Measurements from ENCODE around the gene SFT2D3.

The SFT2D3 gene

DNA sequence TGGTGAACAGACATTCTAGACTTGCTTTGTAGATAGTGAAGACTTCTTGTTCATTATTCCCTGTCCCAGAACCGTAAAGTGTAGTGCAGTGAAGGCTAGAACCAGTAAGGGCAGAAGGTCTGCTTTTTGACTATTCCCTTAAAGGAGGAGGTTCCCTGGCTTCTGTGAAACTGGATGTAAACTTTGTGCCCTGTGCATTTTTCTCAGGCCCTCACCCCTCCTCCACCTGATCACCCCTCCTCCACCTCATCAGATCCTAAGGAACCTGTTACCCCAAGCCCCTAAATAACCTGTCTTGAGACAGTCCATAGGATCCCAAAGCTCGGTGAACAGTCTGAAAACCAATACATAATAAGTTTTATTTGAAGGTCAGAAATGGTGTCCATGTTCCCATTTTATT lies 33.7 kb downstream of the SFT2D3 start:
- no peak overlapping the region for H2AFZ ChIP-seq (ENCODE audit: low read depth, low read length)
- H4K20me1 ChIP-seq (ENCODE audit: insufficient read depth, low read length): no peaks in the 10 kb centered on the region
- H3K27me3 ChIP-seq (ENCODE audit: insufficient read depth, low read length, poor library complexity): no peaks in the 10 kb centered on the region
- no peak overlapping the region for H3K4me3 ChIP-seq (ENCODE audit: low read depth in 1 of 2, low read length in 2 of 2)
- H3K4me2 ChIP-seq (ENCODE audit: insufficient read depth, low read length): no peak overlapping the region
- peaks cover 18% of the 10 kb centered on the region; the same call in 1 of the 2 replicates for H3K36me3 ChIP-seq (ENCODE audit: insufficient read depth, low read length)
- no peak overlapping the region for H3K27ac ChIP-seq (ENCODE audit: low read length)
- H3K4me1 ChIP-seq (ENCODE audit: insufficient read depth, low read length): no peaks in the 10 kb centered on the region
- TF ChIP-seq CTCF (IDR thresholded peaks at IDR 0.05; ENCODE audit: borderline replicate concordance, extremely low read depth, low read length, poor library complexity, severe bottlenecking): no peak
- TF ChIP-seq EZH2 (IDR thresholded peaks at IDR 0.05; ENCODE audit: borderline replicate concordance, low read depth, low read length, severe bottlenecking): no peak
- DNase-seq (no peak), ATAC-seq (ENCODE audit: insufficient read depth, low read depth) (no peak)
- H3K9ac ChIP-seq (ENCODE audit: low read depth, low read length): no peak overlapping the region
- H3K9me3 ChIP-seq (ENCODE audit: insufficient read depth, low read length, severe bottlenecking): no peaks in the 10 kb centered on the region
- no peaks in the 10 kb centered on the region for H3K79me2 ChIP-seq (ENCODE audit: insufficient read depth, low read length)

- Histone ChIP-seq H3K9me3 (ENCODE audit: insufficient read depth, low read length, severe bottlenecking) (no peaks in the 10 kb centered on the region), H3K27me3 (ENCODE audit: insufficient read depth, low read length, poor library complexity) (no peaks in the 10 kb centered on the region), H3K27ac (ENCODE audit: low read length) (no peak overlapping the region), H3K4me1 (ENCODE audit: insufficient read depth, low read length) (no peaks in the 10 kb centered on the region), H3K4me2 (ENCODE audit: insufficient read depth, low read length) (no peak overlapping the region), H2AFZ (ENCODE audit: low read depth, low read length) (no peak overlapping the region), H3K36me3 (ENCODE audit: insufficient read depth, low read length) (peaks cover 24% of the 10 kb centered on the region), H3K9ac (ENCODE audit: low read depth, low read length) (no peak overlapping the region), H3K79me2 (ENCODE audit: insufficient read depth, low read length) (no peaks in the 10 kb centered on the region), H3K4me3 (ENCODE audit: low read depth in 1 of 2, low read length in 2 of 2) (no peak overlapping the region), H4K20me1 (ENCODE audit: insufficient read depth, low read length) (no peaks in the 10 kb centered on the region)
- DNase-seq (no peak), ATAC-seq (ENCODE audit: insufficient read depth, low read depth) (no peak)
- no peak for TF ChIP-seq EZH2 (IDR thresholded peaks at IDR 0.05; ENCODE audit: borderline replicate concordance, low read depth, low read length, severe bottlenecking)
- TF ChIP-seq CTCF (IDR thresholded peaks at IDR 0.05; ENCODE audit: borderline replicate concordance, extremely low read depth, low read length, poor library complexity, severe bottlenecking): no peak
Observed at GRCh38 chr2:127735537-127736399, 34.5 kb downstream of the SFT2D3 start.

DNA sequence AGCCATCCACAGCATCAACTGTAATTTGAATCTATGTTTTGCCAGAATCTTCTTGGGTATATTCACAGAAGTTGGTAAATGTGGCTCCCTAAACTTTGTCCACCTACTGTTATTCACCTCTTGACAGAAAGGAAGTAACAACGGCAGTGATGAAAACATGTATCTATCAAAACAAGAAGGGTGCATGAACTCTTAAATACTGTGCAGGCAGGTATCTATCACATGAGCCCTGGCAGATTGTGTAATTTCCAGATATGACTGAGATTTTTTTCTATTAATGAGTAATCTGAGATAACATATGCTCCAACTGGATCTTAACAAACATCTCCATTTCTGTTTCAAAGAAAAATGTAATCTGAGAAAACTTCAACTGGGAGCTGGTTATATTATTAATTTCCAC lies 36.6 kb downstream of the SFT2D3 start:
- peaks cover 31% of the 10 kb centered on the region for H3K36me3 ChIP-seq (ENCODE audit: insufficient read depth, low read length)
- no peaks in the 10 kb centered on the region for H3K4me1 ChIP-seq (ENCODE audit: insufficient read depth, low read length)
- H2AFZ ChIP-seq (ENCODE audit: low read depth, low read length): no peak overlapping the region
- DNase-seq (no peak), ATAC-seq (ENCODE audit: insufficient read depth, low read depth) (no peak)
- H3K4me2 ChIP-seq (ENCODE audit: insufficient read depth, low read length): no peak overlapping the region
- H3K79me2 ChIP-seq (ENCODE audit: insufficient read depth, low read length): no peaks in the 10 kb centered on the region
- no peak overlapping the region for H3K27ac ChIP-seq (ENCODE audit: low read length)
- no peaks in the 10 kb centered on the region for H3K9me3 ChIP-seq (ENCODE audit: insufficient read depth, low read length, severe bottlenecking)
- no peak overlapping the region for H3K9ac ChIP-seq (ENCODE audit: low read depth, low read length)
- no peak for TF ChIP-seq EZH2 (IDR thresholded peaks at IDR 0.05; ENCODE audit: borderline replicate concordance, low read depth, low read length, severe bottlenecking)
- no peak for TF ChIP-seq CTCF (IDR thresholded peaks at IDR 0.05; ENCODE audit: borderline replicate concordance, extremely low read depth, low read length, poor library complexity, severe bottlenecking)
- no peaks in the 10 kb centered on the region for H4K20me1 ChIP-seq (ENCODE audit: insufficient read depth, low read length)
- no peak overlapping the region for H3K4me3 ChIP-seq (ENCODE audit: low read depth in 1 of 2, low read length in 2 of 2)
- no peaks in the 10 kb centered on the region for H3K27me3 ChIP-seq (ENCODE audit: insufficient read depth, low read length, poor library complexity)

All from DND-41 (cell line).